ENCODE data around the gene PRKCSH. TPM values are rescaled to one million over a fixed set of nuclear protein-coding genes. Genes with fewer than 3 reads are reported as not detected.
"Not testable (repeated sequence)": the region's sequence is repeated elsewhere in the genome, so short reads cannot be mapped to it uniquely, and the experiment has no call there.

PRKCSH gene
- total RNA-seq, 2 donors from 2014 or later: 308 to 434 TPM

DNA sequence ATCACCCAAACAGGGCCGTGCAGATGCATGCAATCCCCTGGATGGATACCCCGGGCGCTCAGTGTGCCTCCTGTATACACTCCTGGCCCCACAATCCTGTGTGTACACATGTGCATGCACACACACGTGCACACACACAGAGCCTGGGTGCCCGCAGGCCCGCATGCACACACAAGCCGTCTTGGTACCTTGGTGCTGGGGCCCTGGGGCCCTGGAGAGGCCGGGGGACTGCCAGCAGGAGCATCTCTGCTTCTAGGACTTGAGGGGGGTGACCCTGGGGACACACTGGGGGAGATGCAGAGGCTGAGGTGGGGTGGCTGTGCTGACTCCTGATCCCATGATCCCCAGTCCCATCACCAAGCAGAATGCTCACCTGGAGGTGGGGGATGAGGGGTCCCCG, 35.8 kb upstream of the PRKCSH start:
- TF ChIP-seq, protein P1, sequence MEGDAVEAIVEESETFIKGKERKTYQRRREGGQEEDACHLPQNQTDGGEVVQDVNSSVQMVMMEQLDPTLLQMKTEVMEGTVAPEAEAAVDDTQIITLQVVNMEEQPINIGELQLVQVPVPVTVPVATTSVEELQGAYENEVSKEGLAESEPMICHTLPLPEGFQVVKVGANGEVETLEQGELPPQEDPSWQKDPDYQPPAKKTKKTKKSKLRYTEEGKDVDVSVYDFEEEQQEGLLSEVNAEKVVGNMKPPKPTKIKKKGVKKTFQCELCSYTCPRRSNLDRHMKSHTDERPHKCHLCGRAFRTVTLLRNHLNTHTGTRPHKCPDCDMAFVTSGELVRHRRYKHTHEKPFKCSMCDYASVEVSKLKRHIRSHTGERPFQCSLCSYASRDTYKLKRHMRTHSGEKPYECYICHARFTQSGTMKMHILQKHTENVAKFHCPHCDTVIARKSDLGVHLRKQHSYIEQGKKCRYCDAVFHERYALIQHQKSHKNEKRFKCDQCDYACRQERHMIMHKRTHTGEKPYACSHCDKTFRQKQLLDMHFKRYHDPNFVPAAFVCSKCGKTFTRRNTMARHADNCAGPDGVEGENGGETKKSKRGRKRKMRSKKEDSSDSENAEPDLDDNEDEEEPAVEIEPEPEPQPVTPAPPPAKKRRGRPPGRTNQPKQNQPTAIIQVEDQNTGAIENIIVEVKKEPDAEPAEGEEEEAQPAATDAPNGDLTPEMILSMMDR (IDR thresholded peaks at IDR 0.05): no peak
- H3K36me3 ChIP-seq: no peaks in the 10 kb centered on the region
- no peaks in the 10 kb centered on the region for H3K4me1 ChIP-seq
- H3K4me3 ChIP-seq: no peak overlapping the region
- H3K9me3 ChIP-seq: no peaks in the 10 kb centered on the region
- DNase-seq: no peak
- H3K9ac ChIP-seq (ENCODE audit: low read depth in 2 of 2, low read length in 2 of 2): no peak overlapping the region
- no peaks in the 10 kb centered on the region for H3K27me3 ChIP-seq
- intact Hi-C loops (cut with DNase I): no loop called here
- H3K27ac ChIP-seq: no peak overlapping the region

DNA sequence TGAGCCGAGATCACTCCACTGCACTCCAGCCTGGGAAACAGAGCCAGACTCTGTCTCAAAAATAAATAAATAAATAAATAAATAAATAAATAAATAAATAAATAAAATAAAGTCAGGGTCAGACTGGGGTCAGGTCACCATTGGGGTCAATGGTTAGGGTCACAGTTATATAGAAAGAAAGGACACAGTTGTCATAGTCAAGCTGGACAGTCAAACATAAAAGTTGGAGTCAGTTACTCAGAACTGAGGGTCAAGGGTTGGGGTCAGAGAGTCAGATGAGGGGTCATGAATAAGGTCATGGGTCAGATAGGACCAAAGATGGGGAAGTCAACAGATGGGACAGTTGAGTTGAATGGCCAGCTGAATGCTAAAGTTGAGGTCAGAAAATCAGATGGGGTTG, 34.6 kb upstream of the PRKCSH start:
- H3K9ac ChIP-seq (ENCODE audit: low read depth in 2 of 2, low read length in 2 of 2): no peak overlapping the region
- no peak for DNase-seq
- H3K9me3 ChIP-seq: no peaks in the 10 kb centered on the region
- H3K27ac ChIP-seq: no peak overlapping the region
- H3K27me3 ChIP-seq: no peaks in the 10 kb centered on the region
- no peaks in the 10 kb centered on the region for H3K4me1 ChIP-seq
- H3K4me3 ChIP-seq: no peak overlapping the region
- intact Hi-C loops (cut with DNase I): no loop called here
- TF ChIP-seq, protein P1 (IDR thresholded peaks at IDR 0.05): no peak
- H3K36me3 ChIP-seq: no peaks in the 10 kb centered on the region

DNA sequence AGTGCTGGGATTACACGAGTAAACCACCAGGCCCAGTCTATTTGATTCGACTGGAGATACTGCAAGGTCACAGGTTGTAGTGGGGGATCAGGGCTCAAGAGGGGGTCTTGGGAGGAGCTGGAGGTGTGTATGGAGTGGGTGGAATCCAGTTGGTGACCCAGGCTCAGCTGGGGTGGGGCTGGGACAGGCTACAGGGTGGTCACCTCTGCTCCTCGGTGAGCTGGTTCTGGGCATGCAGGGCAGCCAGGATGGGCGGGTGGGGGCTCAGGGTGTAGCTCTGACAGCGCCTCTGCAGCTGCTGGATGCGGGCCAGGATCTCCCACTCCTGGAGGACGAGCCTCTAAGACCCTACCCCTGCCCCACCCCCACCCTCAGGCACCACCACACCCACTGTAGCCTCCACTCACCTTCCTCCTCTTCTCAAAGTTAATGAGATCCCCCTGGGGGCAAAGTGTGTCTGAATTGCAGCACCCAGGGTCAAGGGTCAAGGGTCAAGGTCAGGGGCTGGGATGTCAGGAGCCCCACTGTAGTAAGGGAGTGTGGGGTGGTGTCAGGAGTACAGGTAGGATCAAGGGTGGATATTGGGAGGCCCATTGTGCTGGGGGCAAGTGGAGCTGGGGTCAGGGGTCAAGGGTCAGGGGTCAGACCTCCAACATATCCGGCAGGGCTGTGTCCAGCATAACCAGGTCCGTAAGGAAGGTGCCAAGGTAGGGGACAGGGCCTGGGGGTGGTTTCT, 33.5 kb upstream of the PRKCSH start:
- no peaks in the 10 kb centered on the region for H3K4me1 ChIP-seq
- TF ChIP-seq, protein P1 (IDR thresholded peaks at IDR 0.05): no peak
- H3K9ac ChIP-seq (ENCODE audit: low read depth in 2 of 2, low read length in 2 of 2): no peak overlapping the region
- H3K27me3 ChIP-seq: no peaks in the 10 kb centered on the region
- H3K36me3 ChIP-seq: no peaks in the 10 kb centered on the region
- H3K27ac ChIP-seq: no peak overlapping the region
- no peak for DNase-seq
- H3K9me3 ChIP-seq: no peaks in the 10 kb centered on the region
- no peak overlapping the region for H3K4me3 ChIP-seq
- intact Hi-C loops (cut with DNase I): no loop called here

DNA sequence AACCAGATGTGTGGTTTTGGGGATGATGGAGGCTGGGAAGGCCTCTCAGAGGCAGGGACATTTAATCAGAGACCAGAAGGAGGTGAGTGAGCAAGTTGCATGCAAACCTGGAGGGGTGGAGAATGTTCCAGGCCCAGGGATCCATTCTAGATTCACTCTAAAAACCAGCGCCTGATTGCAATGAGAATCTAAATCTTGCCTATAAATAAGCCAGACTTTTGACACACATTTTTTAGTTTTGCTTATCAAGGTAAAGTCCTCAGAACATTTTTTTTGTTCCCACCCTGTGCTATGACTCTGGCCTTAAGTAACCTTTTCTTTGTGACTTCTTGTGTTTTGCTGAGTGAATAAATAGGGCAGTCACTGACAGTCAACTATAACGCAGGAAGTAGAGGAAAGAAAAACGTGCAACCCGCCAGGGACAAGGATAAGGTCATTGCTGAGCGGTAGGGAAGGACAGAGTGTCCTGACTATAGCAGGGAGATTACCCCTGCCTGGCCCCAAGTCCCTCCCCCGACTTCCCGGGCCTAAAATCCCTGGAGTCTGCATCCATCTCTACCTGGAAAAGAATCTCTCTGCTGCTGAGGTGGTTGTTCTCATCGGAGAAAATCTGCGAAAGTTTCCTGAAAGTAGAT, 30.7 kb upstream of the PRKCSH start:
- TF ChIP-seq, protein P1 (IDR thresholded peaks at IDR 0.05): no peak
- intact Hi-C loops (cut with DNase I): no loop called here
- no peak for DNase-seq
- no peaks in the 10 kb centered on the region for H3K36me3 ChIP-seq
- no peak overlapping the region for H3K27ac ChIP-seq
- no peaks in the 10 kb centered on the region for H3K27me3 ChIP-seq
- H3K4me1 ChIP-seq: no peaks in the 10 kb centered on the region
- H3K9me3 ChIP-seq: no peaks in the 10 kb centered on the region
- H3K9ac ChIP-seq (ENCODE audit: low read depth in 2 of 2, low read length in 2 of 2): no peak overlapping the region
- no peak overlapping the region for H3K4me3 ChIP-seq

DNA sequence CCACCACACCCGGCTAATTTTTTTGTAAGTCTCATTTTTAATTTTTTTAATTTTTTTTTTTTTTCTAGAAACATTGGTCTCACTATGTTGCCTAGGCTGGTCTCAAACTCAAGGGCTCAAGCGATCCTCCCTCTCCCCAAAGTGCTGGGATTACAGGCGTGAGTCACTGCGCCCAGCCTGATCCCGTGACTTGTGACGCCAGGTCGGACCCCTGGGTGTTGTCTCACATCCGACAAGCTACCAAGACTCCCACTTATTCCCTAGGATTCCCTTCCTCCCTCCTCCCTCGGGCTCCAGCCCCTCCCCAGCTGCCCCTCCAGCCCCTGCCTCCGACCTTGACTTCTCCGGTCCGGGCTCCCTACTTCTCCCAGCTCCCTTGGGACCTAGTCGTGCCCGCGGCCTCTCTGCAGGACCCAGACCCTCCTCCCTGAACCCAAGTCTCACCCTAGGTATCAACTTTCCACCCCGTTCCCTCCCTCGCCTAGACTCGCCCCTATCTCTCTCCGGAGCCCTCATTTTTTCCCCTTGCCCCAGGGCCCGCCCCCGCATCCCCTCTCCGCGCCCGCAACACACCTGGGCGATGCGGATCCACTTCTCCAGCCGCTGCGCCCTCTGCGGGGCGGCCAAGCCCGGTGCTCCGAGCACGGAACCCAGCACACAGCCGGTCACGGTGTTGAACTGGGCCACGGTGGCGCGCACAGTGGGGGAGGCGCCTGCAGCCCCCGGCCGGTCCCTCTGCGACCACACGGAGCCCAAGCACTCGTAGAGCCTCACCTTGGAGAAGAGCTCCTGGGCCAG, 29.4 kb upstream of the PRKCSH start:
- no peak overlapping the region for H3K4me3 ChIP-seq
- no peaks in the 10 kb centered on the region for H3K4me1 ChIP-seq
- H3K9me3 ChIP-seq: no peaks in the 10 kb centered on the region
- H3K36me3 ChIP-seq: no peaks in the 10 kb centered on the region
- TF ChIP-seq, protein P1 (IDR thresholded peaks at IDR 0.05): no peak
- no peak for DNase-seq
- H3K27ac ChIP-seq: no peak overlapping the region
- H3K27me3 ChIP-seq: no peaks in the 10 kb centered on the region
- no peak overlapping the region for H3K9ac ChIP-seq (ENCODE audit: low read depth in 2 of 2, low read length in 2 of 2)
- intact Hi-C loops (cut with DNase I): no loop called here

DNA sequence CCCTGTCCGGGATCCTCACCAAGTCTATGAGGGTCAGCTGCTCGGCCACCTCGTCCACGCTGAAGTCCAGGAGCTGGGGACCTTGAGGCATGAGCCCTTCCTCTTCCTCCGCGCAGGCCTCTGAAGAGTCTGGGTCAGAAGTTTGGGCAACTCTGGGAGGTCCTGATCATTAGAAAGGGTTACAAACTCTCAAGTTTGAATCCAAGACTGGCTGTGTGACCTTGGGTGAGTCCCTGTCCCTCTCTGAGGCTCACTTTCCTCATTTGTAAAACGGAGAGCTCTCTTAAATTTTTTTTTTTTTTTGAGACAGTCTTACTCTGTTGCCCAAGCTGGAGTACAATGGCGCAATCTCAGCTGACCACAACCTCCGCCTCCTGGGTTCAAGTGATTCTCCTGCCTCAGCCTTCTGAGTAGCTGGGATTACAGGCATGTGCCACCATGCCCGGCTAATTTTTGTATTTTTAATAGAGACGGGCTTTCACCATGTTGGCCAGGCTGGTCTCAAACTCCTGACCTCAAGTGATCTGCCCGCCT, 28.7 kb upstream of the PRKCSH start:
- H3K27me3 ChIP-seq; H3K4me1 ChIP-seq; H3K36me3 ChIP-seq; H3K9me3 ChIP-seq; H3K4me3 ChIP-seq; H3K27ac ChIP-seq; intact Hi-C loops (cut with DNase I); H3K9ac ChIP-seq (ENCODE audit: low read depth in 2 of 2, low read length in 2 of 2); DNase-seq: not testable (repeated sequence)
